GM18526 (cell line): ENCODE measurements around the gene RFC3.

Experiments
- POLR2A ChIP-seq: IDR thresholded peaks from 3 replicates; pipeline ENCODE4 v1.6.1; 2011; ENCODE audit not compliant: insufficient read length; ENCODE audit errors: extremely low read depth

RFC3 gene

DNA sequence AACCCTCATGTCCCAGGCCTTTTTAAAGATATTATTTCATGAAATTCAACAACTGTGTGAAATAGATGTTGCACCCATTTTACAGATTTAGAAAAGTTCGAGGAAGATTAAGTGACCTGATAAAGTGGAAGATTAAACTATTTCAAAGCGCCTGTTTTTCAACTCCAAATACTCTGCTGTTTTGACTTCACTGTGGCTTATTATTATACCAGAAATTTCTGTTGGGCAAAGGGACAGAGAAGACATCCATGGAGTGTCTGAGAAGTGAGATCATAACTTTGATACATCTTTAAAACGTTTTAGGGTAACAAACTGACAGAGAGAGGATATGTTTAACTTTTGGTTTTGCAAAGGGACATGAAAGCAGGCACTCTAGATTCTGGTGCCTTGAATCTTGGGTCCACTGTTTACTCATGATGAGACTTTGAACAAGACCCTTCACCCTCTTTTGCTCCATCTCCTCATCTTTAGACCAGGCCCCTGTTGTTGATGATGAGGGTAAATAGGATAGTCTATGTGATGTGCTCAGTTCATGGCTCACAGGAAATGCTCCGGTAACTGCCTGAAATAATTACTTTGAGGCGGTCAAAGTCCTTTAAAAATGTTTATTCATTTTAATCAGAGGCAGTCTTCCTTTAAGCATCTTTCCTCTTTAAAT lies 55.4 kb downstream of the RFC3 start:
- no peak for TF ChIP-seq POLR2A

DNA sequence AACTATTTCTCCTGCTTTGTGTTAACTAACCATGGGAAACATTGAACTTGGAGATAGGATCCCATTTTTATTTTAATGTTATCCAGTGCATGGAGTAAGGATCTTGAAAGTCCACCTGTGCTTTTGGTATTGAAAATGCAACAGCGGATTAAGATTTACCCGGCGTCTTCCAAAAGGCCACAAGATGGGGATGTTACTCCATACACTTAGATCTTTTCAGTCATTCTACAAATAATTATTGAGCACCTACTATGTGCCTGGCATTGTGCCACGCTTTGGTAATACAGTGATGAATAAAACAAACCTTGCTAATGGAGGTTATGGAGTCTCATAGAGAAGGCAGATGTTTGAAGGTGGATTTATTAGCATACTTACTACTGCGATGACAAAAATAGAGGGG lies 56.9 kb downstream of the RFC3 start:
- no peak for TF ChIP-seq POLR2A

DNA sequence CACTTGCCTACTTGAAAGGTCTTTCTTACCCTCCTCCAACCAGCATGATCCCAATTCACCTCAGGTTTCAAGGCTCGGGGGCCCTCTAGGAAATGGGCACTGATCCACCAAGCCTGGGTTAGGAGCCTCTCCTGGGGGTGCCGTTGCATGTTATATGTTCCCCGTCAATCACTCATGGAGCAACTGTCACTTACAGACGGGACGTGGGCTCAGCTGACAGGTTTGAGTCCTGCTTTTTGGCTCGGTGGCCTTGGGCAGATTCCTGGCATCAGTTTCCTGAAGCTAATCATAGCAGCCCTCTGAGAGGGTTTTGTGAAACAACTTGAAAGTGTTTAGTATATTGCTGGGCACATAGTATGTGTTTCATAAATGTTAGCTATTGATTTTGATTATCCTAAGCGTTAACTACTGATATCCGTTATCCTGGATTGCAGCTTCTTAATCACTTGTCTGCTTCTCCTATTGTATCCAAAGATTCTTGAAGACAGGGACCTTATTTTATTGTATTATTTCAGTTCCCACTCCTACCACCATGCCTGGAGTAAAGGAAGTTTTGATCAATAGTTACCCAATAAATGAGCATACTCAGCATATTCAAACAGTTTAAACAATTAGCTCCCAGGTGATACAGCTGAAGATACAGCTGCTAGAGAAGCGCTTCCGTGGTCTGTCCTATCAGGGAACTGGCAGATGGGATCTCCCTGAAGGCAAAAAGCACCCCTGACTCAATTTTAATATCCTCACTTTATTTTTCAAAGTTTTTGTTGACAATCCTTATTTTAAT lies 57.9 kb downstream of the RFC3 start:
- no peak for TF ChIP-seq POLR2A

DNA sequence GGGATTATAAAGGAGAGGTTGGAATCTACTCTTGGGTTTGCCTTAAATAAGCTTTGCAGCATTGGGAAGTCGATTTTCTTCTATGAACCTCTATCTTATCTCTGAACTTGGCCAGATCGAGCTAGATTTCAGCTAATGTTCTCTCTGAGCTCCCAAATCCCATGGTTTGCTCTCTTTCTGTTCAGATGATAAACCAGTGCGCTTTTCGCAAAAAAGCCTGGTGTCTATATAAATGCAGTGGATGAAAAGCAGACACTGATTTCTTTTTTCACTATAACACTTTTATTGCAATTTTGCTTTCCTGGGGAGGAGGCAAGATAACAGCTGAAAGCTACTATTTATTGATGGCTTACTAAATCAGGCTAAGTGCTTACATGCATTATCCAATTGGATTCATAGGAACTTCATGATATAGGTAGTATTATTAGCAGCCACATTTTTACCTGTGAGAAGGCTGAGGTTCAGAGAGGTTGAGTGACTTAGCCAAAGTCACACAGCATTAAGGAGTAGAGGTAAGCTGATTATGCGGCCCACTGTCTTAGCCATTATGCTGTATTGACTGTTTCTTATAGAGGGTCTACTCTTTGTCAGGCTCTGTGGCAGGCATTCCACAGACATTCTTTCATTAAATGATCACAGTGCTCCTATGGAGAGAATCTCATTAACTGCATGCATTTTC lies 58.9 kb downstream of the RFC3 start:
- no peak for TF ChIP-seq POLR2A

DNA sequence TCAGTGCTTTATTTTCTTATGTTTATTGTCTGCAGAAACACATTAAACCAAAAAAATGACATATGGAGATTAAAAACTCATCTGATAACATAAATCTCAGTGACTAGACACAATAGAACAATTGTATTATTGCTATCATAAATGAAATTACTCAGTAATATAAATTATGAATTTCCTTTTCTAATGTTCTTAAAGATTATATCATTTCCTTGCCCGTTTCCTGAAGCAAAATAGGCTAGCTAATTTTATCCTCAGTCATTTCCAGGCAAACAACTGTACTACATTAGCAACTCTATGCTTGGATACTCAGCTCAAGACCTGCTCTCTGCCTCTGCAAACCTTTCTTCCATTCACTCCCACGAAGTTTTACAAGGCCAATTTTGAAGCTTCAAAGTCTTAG lies 61.2 kb downstream of the RFC3 start:
- TF ChIP-seq POLR2A: no peak

DNA sequence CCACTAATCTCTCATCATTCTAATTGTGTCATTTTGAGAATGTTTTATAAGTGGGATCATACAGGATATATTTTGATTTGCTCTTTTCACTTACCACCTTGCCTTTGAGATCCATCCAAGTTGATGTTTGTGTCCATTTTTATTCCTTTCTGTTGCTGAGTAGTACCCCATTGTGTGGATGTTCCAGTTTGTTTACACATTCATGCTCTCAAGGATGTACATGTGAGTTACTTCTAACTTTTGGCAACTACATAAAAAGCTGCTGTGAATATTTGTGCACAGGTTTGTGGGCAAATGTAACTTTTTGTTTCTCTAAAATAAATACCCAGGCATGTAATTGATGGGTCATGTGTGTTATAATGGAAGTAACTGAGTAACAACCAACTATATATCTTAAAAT lies 64.9 kb downstream of the RFC3 start:
- no peak for TF ChIP-seq POLR2A

DNA sequence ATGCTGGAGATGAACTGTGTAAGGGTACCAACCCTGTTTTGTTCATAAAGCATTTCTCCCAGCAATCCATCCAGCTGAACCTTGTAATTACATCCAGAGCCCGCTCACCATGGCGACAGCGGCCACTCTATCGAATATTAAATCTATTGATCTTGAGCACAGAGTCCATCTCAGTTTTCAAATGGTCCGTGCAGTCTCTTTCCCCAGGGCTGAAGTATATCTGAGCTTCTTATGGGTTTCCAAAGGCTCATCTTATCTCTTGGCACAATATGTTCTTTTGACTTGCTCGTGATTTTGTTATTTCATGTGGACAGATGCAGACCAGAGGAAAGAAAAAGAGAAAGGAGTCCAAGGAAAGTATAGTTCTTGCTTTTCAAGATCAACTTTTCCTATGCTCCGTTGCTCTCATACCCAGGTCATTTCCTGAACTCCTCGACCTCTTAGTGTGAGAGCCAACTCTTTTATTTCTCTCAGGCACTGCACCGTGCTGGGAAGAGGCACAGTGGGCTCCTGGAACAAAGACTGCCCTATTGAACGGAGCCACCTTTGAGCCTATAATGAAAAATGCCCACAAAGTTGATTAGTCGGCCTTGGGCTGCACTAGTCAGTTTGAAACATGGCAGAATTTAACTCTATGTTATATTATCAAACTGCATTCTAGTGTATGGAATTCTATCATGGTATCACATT lies 66.7 kb downstream of the RFC3 start:
- no peak for TF ChIP-seq POLR2A
